ENCODE results near the gene C1QA.
"Not testable (repeated sequence)": the region's sequence is repeated elsewhere in the genome, so short reads cannot be mapped to it uniquely, and the experiment has no call there.

The C1QA gene

GRCh38 chr1:22666412-22666811 lies 30.0 kb downstream of the C1QA start:
- peaks cover 81% of the 10 kb centered on the region for H3K27me3 ChIP-seq (ENCODE audit: insufficient read depth, low read depth)

GRCh38 chr1:22668840-22669239 lies 32.4 kb downstream of the C1QA start:
- H3K4me3 ChIP-seq (IDR thresholded peaks at IDR 0.05; ENCODE audit: insufficient read depth, low read depth, low read length); H4K20me1 ChIP-seq (ENCODE audit: insufficient read depth); H3K27ac ChIP-seq; H3K4me2 ChIP-seq; H3K36me3 ChIP-seq (ENCODE audit: insufficient read depth); H3K4me1 ChIP-seq (ENCODE audit: low read depth, poor library complexity, severe bottlenecking); H3K79me2 ChIP-seq (ENCODE audit: insufficient read depth, low read depth); H3K9ac ChIP-seq; H2AFZ ChIP-seq (ENCODE audit: low read depth): not testable (repeated sequence)
- peaks cover 91% of the 10 kb centered on the region for H3K27me3 ChIP-seq (ENCODE audit: insufficient read depth, low read depth)

More at GRCh38 chr1:22666412-22666811, 30.0 kb downstream of the C1QA start:
- Histone ChIP-seq H3K4me3 (IDR thresholded peaks at IDR 0.05; ENCODE audit: insufficient read depth, low read depth, low read length) (no peak overlapping the region), H4K20me1 (ENCODE audit: insufficient read depth) (no peaks in the 10 kb centered on the region), H3K36me3 (ENCODE audit: insufficient read depth) (no peaks in the 10 kb centered on the region), H3K27ac (no peak overlapping the region), H3K4me2 (no peak overlapping the region), H3K4me1 (ENCODE audit: low read depth, poor library complexity, severe bottlenecking) (no peaks in the 10 kb centered on the region), H2AFZ (ENCODE audit: low read depth) (no peak overlapping the region), H3K9ac (no peak overlapping the region), H3K79me2 (ENCODE audit: insufficient read depth, low read depth) (no peaks in the 10 kb centered on the region)
- TF ChIP-seq CTCF (conservative IDR thresholded peaks at IDR 0.05; ENCODE audit: low read depth, low read length) = no peak

- H3K9ac ChIP-seq = no peak overlapping the region
- H3K27me3 ChIP-seq (ENCODE audit: insufficient read depth, low read depth) = peaks cover 90% of the 10 kb centered on the region
- H3K79me2 ChIP-seq (ENCODE audit: insufficient read depth, low read depth) = no peaks in the 10 kb centered on the region
- no peak overlapping the region for H2AFZ ChIP-seq (ENCODE audit: low read depth)
- no peak overlapping the region for H3K27ac ChIP-seq
- no peaks in the 10 kb centered on the region for H3K36me3 ChIP-seq (ENCODE audit: insufficient read depth)
- no peak overlapping the region for H3K4me3 ChIP-seq (IDR thresholded peaks at IDR 0.05; ENCODE audit: insufficient read depth, low read depth, low read length)
- H3K4me2 ChIP-seq = no peak overlapping the region
- no peak for TF ChIP-seq CTCF (conservative IDR thresholded peaks at IDR 0.05; ENCODE audit: low read depth, low read length)
- no peaks in the 10 kb centered on the region for H4K20me1 ChIP-seq (ENCODE audit: insufficient read depth)
- no peaks in the 10 kb centered on the region for H3K4me1 ChIP-seq (ENCODE audit: low read depth, poor library complexity, severe bottlenecking)
These were observed 34.0 kb downstream of the C1QA start for GRCh38 chr1:22670352-22670975.

GRCh38 chr1:22671999-22672398 lies 35.6 kb downstream of the C1QA start:
- Histone ChIP-seq H3K4me3 (IDR thresholded peaks at IDR 0.05; ENCODE audit: insufficient read depth, low read depth, low read length) (no peak overlapping the region), H3K36me3 (ENCODE audit: insufficient read depth) (no peaks in the 10 kb centered on the region), H3K27ac (no peak overlapping the region), H3K4me1 (ENCODE audit: low read depth, poor library complexity, severe bottlenecking) (no peaks in the 10 kb centered on the region), H3K9ac (no peak overlapping the region), H3K79me2 (ENCODE audit: insufficient read depth, low read depth) (no peaks in the 10 kb centered on the region), H4K20me1 (ENCODE audit: insufficient read depth) (no peaks in the 10 kb centered on the region), H3K27me3 (ENCODE audit: insufficient read depth, low read depth) (peaks cover 80% of the 10 kb centered on the region), H3K4me2 (no peak overlapping the region), H2AFZ (ENCODE audit: low read depth) (no peak overlapping the region)
- TF ChIP-seq CTCF (conservative IDR thresholded peaks at IDR 0.05; ENCODE audit: low read depth, low read length) = no peak
